Epithelial cell of proximal tubule (primary cell): ENCODE data around the gene LDLRAD4. TPM values are rescaled to one million over a fixed set of nuclear protein-coding genes. Genes with fewer than 3 reads are reported as not detected.

Experiments used
- DNase-seq: peaks from one replicate; pipeline ENCODE4 v3.0.0-alpha.2; 2011; ENCODE audit warnings: low read depth
- H3K4me3 ChIP-seq: 2 replicates; pipeline ENCODE4 v1.5.1; 2011; ENCODE audit warnings: low read depth, mild to moderate bottlenecking, low read length
- total RNA-seq: library from RNA; depleted of rRNA; stranded (reverse); fragments of >200 nt; gene quantifications from 2 replicates; pipeline ENCODE4 v1.2.3, GENCODE V29; 2015
- TF ChIP-seq, protein P1 (sequence below): conservative IDR thresholded peaks from 2 replicates; pipeline ENCODE4 v1.5.1; 2012; ENCODE audit warnings: low read depth, mild to moderate bottlenecking, low read length

LDLRAD4 gene
- total RNA-seq, 1 donor from 2014 or later: under 0.01 TPM

DNA sequence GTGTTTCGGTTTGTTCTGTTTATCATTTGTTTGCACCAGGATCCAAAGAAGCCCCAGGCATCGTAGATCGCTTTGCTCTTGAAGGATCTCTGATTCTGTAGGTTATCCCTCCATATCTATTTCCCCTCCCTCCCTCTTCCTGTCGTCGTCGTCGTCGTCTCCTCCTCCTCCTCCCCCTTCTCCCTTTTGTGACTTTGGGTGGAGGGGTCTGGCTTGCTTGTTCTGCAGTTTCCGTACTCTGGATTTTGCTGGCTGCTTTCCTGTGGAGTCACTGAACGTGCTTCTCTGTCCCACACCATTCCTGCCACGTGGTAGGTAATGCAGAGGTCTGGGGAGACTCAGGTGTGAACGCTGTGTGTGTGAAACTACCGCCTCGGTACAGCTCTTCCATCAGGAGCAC is 225.0 kb downstream of the LDLRAD4 start:
- no peak overlapping the region for H3K4me3 ChIP-seq
- TF ChIP-seq, protein P1, sequence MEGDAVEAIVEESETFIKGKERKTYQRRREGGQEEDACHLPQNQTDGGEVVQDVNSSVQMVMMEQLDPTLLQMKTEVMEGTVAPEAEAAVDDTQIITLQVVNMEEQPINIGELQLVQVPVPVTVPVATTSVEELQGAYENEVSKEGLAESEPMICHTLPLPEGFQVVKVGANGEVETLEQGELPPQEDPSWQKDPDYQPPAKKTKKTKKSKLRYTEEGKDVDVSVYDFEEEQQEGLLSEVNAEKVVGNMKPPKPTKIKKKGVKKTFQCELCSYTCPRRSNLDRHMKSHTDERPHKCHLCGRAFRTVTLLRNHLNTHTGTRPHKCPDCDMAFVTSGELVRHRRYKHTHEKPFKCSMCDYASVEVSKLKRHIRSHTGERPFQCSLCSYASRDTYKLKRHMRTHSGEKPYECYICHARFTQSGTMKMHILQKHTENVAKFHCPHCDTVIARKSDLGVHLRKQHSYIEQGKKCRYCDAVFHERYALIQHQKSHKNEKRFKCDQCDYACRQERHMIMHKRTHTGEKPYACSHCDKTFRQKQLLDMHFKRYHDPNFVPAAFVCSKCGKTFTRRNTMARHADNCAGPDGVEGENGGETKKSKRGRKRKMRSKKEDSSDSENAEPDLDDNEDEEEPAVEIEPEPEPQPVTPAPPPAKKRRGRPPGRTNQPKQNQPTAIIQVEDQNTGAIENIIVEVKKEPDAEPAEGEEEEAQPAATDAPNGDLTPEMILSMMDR: no peak

DNA sequence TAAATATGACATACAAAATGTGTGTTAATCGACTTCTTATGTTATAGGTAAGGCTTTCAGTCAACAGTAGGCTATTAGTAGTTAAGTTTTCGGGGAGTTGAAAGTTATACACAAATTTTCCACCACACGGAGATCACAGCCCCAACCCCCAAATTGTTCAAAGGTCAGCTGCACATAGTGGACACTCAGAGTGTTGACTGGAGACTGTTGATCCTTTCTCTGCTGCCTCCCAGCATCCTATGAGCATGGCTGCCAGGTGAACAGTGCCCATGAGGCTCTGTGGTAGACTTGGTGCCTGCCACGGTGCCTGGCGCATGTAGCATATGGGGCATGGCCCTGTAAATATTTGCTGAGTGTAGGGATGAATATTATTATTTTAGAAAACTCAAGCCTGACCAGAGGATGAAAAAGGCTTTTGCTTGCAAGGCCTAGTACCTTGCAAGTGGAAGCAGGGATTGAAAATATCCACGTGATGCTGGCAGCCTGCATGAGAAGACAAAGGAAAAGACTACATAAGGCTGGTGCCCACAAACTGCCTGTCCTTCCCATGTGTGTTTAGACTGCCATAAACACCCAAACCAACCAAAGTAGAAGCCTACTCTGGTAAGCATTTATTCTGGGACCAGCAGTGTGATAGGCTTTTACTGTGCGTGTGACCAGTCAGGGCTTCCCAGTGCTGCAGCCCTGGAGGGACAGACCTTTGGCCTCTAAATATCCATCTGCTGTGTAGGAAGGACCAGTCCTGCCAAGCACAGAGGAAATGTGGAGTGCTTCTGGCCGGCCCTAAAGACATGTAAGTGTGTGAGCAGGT is 226.1 kb downstream of the LDLRAD4 start:
- H3K4me3 ChIP-seq: no peak overlapping the region
- DNase-seq: no peak
- TF ChIP-seq, protein P1: no peak

More for the DNA sequence above, 225.0 kb downstream of the LDLRAD4 start:
- no peak for DNase-seq

DNA sequence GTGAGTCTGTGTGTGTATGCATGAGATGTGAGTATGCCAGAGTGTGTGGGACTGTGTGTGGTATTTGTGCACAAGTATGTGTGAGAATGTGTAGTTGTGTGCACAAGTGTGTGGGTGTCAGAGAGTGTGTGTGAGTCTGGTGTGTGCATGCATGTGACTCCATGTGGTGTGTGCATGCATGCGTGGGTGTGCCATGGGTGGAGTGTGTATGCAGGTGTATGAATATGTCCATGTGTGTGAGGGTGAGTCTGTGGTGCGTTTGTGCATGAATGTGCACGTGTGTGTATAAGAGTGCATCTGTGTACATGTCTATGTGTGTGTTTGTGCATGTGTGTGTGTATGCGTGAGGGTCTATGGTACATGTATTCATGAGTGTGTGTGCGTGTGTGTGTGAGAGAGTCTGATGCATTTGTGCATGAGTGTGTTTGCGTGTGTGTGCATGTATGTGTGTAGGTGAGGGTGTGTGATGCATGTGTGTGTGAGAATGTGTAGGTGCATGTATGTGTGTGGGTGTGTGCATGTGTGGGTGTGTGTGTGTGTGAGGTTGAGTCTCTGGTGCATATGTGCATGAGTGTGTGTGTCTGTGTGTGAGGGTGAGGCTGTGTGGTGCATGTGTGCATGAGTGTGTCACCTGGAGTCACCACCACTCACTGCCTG is 226.8 kb downstream of the LDLRAD4 start:
- H3K4me3 ChIP-seq: no peak overlapping the region
- no peak for DNase-seq
- TF ChIP-seq, protein P1: no peak

DNA sequence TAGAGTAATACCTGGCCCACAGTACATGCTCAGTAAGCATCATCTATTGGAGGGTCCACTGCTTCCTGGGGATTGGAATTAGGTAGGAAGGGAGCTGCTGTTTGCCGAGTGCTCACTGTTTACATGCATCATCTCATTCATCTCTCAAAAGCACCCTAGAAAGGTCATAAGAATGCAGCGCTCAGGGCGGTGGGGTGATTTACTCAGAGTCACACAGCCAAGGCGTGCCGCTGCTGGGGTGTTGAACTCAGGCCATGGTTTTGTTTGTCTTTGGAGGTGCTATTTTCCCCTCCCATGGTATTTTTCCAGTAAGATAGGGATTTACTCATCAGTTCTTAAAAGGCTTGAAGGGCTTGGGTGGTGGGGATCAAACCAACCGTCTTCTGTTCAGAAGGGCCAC is 227.5 kb downstream of the LDLRAD4 start:
- TF ChIP-seq, protein P1: no peak
- DNase-seq: no peak
- no peak overlapping the region for H3K4me3 ChIP-seq

DNA sequence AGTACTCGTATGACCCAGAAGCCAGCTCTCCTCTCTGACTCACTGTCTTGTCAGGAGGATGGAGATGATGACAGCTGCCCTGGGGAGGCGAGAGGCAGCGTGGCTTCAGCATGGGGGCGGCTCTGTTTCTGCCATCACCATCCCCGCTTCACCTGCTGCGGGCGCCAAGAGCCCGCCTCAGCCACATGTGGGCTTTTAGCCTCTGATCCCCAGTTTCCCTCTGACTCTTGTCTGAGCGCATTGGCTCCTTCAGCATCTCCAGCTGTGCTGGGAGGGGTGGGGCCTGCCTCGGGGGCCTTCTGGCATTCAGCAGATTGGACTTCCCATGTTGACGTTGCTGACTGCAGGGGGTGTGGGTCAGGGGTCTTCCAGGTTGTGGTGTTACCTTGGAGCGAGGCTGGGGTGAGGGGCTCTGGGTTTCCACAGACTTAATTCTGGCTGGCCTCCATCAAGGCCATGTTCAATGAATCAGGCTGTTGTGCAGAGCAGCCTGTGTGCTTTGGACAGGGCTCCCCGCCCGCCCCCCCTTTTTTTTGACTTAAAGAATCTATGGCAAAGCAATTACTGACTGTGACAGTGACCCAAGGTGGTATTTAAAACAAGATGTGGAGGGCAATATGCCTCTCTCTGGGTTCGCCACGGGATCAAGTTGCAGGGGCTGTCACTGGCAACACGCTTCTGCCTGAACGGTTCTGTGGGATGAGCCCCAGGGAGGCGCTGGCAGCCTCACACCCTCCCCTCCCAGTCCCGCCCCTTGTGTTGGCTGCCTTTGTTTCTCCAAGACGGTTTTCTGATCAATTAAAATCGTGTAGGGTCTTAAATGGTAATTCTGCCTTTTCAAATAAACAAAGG is 228.3 kb downstream of the LDLRAD4 start:
- no peak for DNase-seq
- H3K4me3 ChIP-seq: no peak overlapping the region
- TF ChIP-seq, protein P1: no peak

DNA sequence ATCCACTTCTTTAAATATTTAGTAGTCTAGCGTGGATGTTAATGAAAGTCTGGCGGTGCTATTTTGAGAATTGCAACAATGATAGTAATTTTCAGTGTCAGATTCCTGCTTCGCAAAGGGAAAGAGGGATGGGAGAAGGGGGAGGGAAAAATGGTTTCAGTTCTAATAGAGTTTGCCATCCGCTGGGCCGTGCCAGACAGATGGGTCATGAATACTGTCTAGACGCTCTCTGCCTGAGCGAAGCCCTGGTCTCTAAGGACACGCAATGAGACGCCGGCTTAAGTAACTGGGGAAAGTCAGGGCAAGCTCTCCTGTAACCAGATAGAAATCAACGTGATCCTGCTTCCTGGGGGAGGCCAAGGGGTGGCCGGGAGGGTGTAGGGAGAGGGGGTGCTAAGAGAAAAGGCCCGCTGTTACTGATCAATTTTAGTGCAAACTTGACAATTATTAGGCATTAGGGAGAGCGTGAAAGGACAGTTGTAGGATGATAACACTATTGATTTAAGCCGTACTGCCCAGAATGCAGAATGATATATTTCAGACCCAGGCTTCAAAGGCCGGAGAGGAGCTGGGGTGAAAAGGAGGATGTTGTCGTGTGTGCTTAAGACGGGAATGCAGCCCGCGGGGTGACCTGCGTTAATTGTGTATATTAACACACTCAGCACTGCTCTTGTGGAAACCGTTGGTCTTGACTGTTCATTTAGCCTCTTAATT is 229.2 kb downstream of the LDLRAD4 start:
- peak; percentile 20 for DNase-seq
- TF ChIP-seq, protein P1: no peak
- H3K4me3 ChIP-seq: no peak overlapping the region
